GM21723 (cell line): Measurements from ENCODE around the gene ITGA3.
"Not testable (repeated sequence)": the region's sequence is repeated elsewhere in the genome, so short reads cannot be mapped to it uniquely, and the experiment has no call there.

Experiments used
- ATAC-seq: cut with Tn5 transposase; IDR thresholded peaks from one replicate; pipeline ENCODE4 v1.9.1; 2021; ENCODE audit warnings: mild to moderate bottlenecking, moderate library complexity; ENCODE audit not compliant: unreplicated experiment

The ITGA3 gene

GRCh38 chr17:50034498-50035364 is 21.2 kb upstream of the ITGA3 start:
- no peak for ATAC-seq

GRCh38 chr17:50035421-50035879 is 20.5 kb upstream of the ITGA3 start:
- no peak for ATAC-seq

- ATAC-seq = no peak
These were observed 20.0 kb upstream of the ITGA3 start for GRCh38 chr17:50035945-50036344.

- no peak for ATAC-seq
These were observed 19.3 kb upstream of the ITGA3 start for GRCh38 chr17:50036455-50037261.

GRCh38 chr17:50037321-50038107 is 18.4 kb upstream of the ITGA3 start:
- no peak for ATAC-seq

GRCh38 chr17:50039058-50039457 is 16.9 kb upstream of the ITGA3 start:
- ATAC-seq = no peak

GRCh38 chr17:50040496-50040895 is 15.4 kb upstream of the ITGA3 start:
- ATAC-seq = not testable (repeated sequence)

GRCh38 chr17:50042211-50042610 is 13.7 kb upstream of the ITGA3 start:
- no peak for ATAC-seq

- no peak for ATAC-seq
These were observed 12.4 kb upstream of the ITGA3 start for GRCh38 chr17:50043290-50044148.

GRCh38 chr17:50044483-50044882 is 11.4 kb upstream of the ITGA3 start:
- ATAC-seq = no peak

GRCh38 chr17:50045154-50045553 is 10.8 kb upstream of the ITGA3 start:
- no peak for ATAC-seq

- ATAC-seq = no peak
These were observed 9.7 kb upstream of the ITGA3 start for GRCh38 chr17:50046179-50046578.

- no peak for ATAC-seq
These were observed 9.2 kb upstream of the ITGA3 start for GRCh38 chr17:50046667-50047066.

- no peak for ATAC-seq
These were observed 8.8 kb upstream of the ITGA3 start for GRCh38 chr17:50047083-50047482.

GRCh38 chr17:50047488-50048126 is 8.3 kb upstream of the ITGA3 start:
- ATAC-seq = no peak

GRCh38 chr17:50048146-50048720 is 7.7 kb upstream of the ITGA3 start:
- ATAC-seq = no peak

GRCh38 chr17:50048988-50049387 is 6.9 kb upstream of the ITGA3 start:
- ATAC-seq = no peak

- ATAC-seq = no peak
These were observed 6.3 kb upstream of the ITGA3 start for GRCh38 chr17:50049636-50050035.

- ATAC-seq = no peak
These were observed 5.4 kb upstream of the ITGA3 start for GRCh38 chr17:50050431-50051032.
